Measurements from ENCODE around the gene CDCA7L.

CDCA7L gene
- total RNA-seq = 16.4 to 48.8 (median 16.8) reads per million in 3 experiments

- peak; percentile 14 for DNase-seq
Observed at GRCh38 chr7:21945454-21946221, at the start of gene CDCA7L. CDCA7L (minus strand) TSS chr7:21945899; CDS start chr7:21945804, 95 bp downstream.

GRCh38 chr7:21986096-21986495 lies 40.4 kb upstream of the CDCA7L start:
- DNase-seq = no peak

GRCh38 chr7:21984042-21984441 lies 38.3 kb upstream of the CDCA7L start:
- DNase-seq = no peak

- no peak for DNase-seq
Observed at GRCh38 chr7:21983056-21983455, 37.4 kb upstream of the CDCA7L start.

- no peak for DNase-seq
Observed at GRCh38 chr7:21981524-21981923, 35.8 kb upstream of the CDCA7L start.

- DNase-seq = no peak
Observed at GRCh38 chr7:21980926-21981500, 35.3 kb upstream of the CDCA7L start.

- DNase-seq = no peak
Observed at GRCh38 chr7:21972397-21972784, 26.7 kb upstream of the CDCA7L start.

- no peak for DNase-seq
Observed at GRCh38 chr7:21971780-21972396, 26.2 kb upstream of the CDCA7L start.

GRCh38 chr7:21969822-21970221 lies 24.1 kb upstream of the CDCA7L start:
- DNase-seq = no peak

- DNase-seq = peak; percentile 9
Observed at GRCh38 chr7:21967598-21968003, 21.9 kb upstream of the CDCA7L start.

GRCh38 chr7:21966271-21966670 lies 20.6 kb upstream of the CDCA7L start:
- DNase-seq = no peak

GRCh38 chr7:21965291-21965690 lies 19.6 kb upstream of the CDCA7L start:
- no peak for DNase-seq

- DNase-seq = no peak
Observed at GRCh38 chr7:21962677-21963076, 17.0 kb upstream of the CDCA7L start.

GRCh38 chr7:21960922-21961321 lies 15.2 kb upstream of the CDCA7L start:
- DNase-seq = no peak

GRCh38 chr7:21959387-21959776 lies 13.7 kb upstream of the CDCA7L start:
- no peak for DNase-seq

- DNase-seq = no peak
Observed at GRCh38 chr7:21953781-21954180, 8.1 kb upstream of the CDCA7L start.

- DNase-seq = no peak
Observed at GRCh38 chr7:21948887-21949540, 3.3 kb upstream of the CDCA7L start.

- DNase-seq = no peak
Observed at GRCh38 chr7:21948364-21948763, 2.7 kb upstream of the CDCA7L start.

GRCh38 chr7:21947946-21948345 lies 2.2 kb upstream of the CDCA7L start:
- no peak for DNase-seq

- no peak for DNase-seq
Observed at GRCh38 chr7:21947056-21947455, 1.4 kb upstream of the CDCA7L start.

- DNase-seq = no peak
Observed at GRCh38 chr7:21946222-21946709, 567 bp upstream of the CDCA7L start.

- peak; percentile 8 for DNase-seq
Observed at GRCh38 chr7:21944616-21945453, 864 bp downstream of the CDCA7L start.
